AG09309 (cell line): Measurements from ENCODE around the gene COPS9.

Experiments used
- DNase-seq: peaks from one replicate; pipeline ENCODE4 v3.0.0-alpha.2; 2010; ENCODE audit warnings: low read depth
- H3K4me3 ChIP-seq: 2 replicates; pipeline ENCODE4 v1.5.1; 2011; ENCODE audit warnings: mild to moderate bottlenecking, low read depth, low read length, moderate library complexity; ENCODE audit not compliant: control insufficient read depth
- TF ChIP-seq, protein P1 (sequence below): IDR thresholded peaks from 2 replicates; pipeline ENCODE4 v1.5.1; 2011; ENCODE audit warnings: mild to moderate bottlenecking, low read depth, low read length, inconsistent platforms; ENCODE audit not compliant: insufficient read depth, control insufficient read depth; ENCODE audit errors: missing control alignments

Gene COPS9

DNA sequence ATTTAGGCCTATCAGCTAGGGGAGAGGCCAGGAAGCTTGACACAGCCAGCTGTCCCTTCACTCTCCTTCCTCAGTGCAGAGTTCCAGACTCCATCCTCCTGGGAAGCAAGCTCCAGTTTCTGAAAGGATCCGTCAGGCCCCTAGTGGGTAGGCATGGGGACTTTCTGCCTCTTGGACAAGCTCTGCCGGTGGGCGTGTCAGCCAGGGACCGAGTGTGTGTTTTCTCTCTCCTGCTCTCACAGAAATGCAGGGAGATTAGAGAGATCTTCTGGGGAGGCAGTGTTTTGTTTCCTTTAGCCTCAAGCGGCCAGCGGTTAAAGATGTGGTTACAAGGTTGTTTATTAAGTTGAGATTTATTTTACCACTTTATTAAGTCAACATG lies 34.2 kb upstream of the COPS9 start:
- TF ChIP-seq, protein P1, sequence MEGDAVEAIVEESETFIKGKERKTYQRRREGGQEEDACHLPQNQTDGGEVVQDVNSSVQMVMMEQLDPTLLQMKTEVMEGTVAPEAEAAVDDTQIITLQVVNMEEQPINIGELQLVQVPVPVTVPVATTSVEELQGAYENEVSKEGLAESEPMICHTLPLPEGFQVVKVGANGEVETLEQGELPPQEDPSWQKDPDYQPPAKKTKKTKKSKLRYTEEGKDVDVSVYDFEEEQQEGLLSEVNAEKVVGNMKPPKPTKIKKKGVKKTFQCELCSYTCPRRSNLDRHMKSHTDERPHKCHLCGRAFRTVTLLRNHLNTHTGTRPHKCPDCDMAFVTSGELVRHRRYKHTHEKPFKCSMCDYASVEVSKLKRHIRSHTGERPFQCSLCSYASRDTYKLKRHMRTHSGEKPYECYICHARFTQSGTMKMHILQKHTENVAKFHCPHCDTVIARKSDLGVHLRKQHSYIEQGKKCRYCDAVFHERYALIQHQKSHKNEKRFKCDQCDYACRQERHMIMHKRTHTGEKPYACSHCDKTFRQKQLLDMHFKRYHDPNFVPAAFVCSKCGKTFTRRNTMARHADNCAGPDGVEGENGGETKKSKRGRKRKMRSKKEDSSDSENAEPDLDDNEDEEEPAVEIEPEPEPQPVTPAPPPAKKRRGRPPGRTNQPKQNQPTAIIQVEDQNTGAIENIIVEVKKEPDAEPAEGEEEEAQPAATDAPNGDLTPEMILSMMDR, result no peak
- DNase-seq, result no peak
- no peak overlapping the region for H3K4me3 ChIP-seq

DNA sequence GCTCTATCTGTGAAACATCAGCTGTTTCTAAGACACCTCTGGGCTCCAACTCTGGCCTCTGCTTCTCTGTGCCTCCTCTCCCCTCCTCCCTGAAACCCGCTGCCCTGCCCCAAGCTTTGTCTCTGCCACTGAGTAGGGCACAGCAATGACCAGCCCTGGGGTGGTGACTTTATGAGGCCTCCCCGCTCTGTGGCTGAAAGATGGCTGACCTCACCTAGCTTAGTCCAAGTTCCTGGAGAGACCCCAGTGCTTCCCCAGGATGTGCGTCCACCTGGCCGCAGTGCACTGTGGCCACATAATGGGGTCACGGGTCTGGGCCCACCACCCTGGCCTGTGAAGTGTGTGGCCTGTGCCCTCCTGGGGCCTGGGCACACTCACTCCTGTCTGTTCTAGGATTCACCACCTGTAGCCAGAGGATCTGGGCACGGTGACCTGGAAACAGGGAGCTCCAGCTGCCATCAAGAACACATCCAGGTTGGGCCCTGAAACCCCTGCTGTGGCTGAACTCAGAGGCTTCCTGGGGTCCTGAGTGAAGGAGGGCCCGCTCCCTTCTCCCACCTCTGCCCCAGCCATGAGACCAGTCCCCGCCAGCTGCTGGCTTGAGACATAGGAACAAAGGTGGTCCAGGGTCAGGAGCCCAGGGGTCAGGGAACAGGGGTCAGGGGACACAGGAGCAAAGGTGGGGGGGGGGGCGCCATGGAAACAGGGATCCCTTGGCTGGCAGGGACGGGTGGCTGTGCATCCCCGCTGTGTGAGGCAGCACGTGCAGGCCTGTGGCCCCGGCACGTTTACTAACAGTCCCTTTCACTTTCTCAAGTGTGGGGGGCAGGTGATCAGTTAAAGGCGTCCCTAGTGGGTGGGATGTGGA lies 33.6 kb upstream of the COPS9 start:
- DNase-seq, result no peak
- H3K4me3 ChIP-seq, result no peak overlapping the region
- TF ChIP-seq, protein P1, result no peak

DNA sequence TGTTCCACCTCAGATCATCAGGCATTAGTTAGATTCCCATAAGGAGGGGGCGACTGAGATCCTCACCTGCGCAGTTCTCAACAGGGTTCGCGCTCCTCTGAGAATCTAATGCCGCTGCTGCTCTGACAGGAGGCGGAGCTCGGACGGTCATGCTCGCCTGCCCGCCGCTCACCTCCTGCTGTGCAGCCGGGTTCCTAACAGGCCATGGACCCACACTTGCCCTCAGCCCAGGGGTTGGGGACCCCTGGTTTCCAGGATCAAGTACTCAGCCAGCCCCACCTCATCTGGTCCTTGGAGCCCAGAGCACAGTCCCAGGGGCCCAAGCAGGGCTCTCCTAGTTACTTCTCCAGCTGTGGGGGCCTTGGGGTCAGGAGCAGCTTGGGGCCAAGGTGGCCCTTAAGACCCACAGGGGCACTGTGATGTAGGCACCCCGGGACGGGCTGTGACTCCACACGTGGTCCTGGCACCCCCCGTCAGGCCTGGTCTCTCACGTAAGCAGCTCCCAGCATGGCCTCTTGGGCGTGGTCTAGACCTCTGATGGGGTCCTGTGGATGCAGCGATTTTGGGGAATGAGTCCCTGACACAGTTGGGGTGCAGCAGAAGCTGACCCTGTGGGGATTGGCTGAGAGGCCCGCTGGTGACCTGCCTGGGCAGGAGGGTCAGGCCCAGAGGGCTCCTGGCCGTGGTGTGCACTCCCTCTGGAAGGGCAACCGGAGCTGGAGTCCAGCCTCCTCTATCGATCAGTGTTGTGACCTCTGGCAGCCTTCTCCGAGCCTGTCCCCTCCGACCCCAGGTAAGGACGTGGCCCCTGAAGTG lies 32.6 kb upstream of the COPS9 start:
- no peak overlapping the region for H3K4me3 ChIP-seq
- no peak for DNase-seq
- TF ChIP-seq, protein P1, result no peak

DNA sequence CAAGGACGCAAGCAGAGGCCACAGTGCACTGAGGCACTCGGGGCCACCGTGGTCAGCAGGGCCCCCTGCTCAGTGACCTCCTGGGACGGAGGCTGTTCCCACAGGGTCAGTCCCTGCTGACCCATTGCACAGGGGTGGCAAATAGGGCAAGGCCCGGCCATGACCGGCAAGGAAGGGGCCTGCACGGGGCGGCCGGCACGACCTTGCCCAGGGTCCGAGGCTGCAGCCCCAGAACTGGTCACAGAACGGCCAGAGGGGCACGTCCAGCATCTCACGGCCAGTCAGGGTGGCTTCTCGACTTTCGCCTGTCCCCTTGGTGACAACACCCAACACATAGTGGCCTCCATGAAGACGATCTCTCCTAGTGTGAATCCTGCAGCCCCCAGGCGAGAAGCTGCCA lies 31.9 kb upstream of the COPS9 start:
- TF ChIP-seq, protein P1, result no peak
- no peak for DNase-seq
- H3K4me3 ChIP-seq, result no peak overlapping the region

DNA sequence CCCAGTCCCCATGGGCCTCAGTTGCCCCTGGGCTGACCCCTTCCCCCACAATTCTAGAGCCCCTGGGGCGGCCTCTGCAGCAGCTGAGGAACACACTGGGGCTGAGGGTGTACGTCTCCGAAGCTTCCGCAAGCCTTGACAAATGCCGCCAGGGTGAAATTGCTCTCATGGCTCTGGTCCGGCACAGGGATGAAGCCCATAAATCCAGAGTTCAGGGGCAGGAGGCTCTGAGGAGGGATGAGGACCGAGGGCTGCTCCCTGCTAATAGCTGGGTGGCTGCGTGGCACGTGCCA lies 31.4 kb upstream of the COPS9 start:
- DNase-seq, result no peak
- no peak overlapping the region for H3K4me3 ChIP-seq
- TF ChIP-seq, protein P1, result no peak

DNA sequence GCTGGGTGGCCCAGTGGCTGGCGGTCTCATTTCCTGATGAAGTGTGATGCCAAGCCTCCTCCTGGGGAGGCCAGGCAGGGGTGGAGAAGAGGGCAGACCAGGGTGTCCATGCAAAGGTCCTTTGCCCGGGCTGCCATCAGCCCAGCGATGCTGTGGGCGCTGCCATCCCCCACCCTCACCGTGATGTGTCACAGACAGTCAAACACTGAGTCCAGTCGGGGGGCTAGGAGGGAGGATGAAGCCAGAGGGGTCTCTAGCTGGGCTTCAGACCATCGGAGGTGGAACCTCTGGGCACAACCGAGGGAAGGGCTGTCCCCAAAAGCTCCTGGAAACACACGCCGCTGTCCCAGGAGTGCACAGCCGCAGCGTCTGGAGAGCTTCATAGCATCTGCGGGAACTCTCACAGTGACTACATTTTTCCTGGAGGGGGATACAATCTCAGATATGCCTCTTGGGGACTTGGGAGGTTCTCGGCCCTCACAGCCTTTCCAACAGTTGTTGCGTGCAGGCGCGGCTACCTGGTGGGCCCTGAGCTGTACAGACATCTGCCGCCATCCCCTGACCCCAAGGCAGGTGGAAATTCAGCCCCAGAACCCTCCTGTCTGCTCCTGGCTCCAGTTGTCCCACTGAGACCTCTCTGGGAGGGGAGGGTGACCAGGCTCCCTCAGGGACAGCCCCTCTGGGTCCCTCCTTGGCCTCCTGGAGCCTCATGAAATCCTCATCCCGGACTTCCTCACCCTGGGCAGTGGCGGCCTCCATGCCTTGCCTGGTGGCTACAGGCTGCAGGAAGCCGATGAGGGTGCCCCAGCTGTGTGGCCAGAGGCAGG lies 30.9 kb upstream of the COPS9 start:
- TF ChIP-seq, protein P1, result no peak
- DNase-seq, result no peak
- no peak overlapping the region for H3K4me3 ChIP-seq
